BE2C (cell line): ENCODE data around the gene ABHD6.

ENCODE experiments used
- DNase-seq: peaks from one replicate; pipeline ENCODE4 v3.0.0-alpha.2; 2020
- H3K27me3 ChIP-seq: fragments of 250-450 bp; sonication (Bioruptor Pico); 2 replicates; pipeline ENCODE4 v1.5.1; 2020; ENCODE audit warnings: mild to moderate bottlenecking
- H3K36me3 ChIP-seq: fragments of 250-450 bp; sonication (Bioruptor Pico); 2 replicates; pipeline ENCODE4 v1.5.1; 2020; ENCODE audit warnings: mild to moderate bottlenecking
- H3K4me1 ChIP-seq: fragments of 250-450 bp; sonication (Bioruptor Pico); 2 replicates; pipeline ENCODE4 v1.5.1; 2020
- H3K4me3 ChIP-seq: 2 replicates; pipeline ENCODE4 v1.5.1; 2011; ENCODE audit warnings: low read depth, low read length
- H3K9me3 ChIP-seq: fragments of 250-450 bp; sonication (Bioruptor Pico); 2 replicates; pipeline ENCODE4 v1.5.1; 2020
- CTCF ChIP-seq: IDR thresholded peaks from 2 replicates; pipeline ENCODE4 v1.5.1; 2012; ENCODE audit warnings: mild to moderate bottlenecking, low read depth, low read length

The ABHD6 gene

GRCh38 chr3:58342676-58343075 lies 105.1 kb downstream of the ABHD6 start:
- H3K36me3 ChIP-seq = no peaks in the 10 kb centered on the region
- no peak for TF ChIP-seq CTCF
- H3K4me3 ChIP-seq = no peak overlapping the region
- DNase-seq = no peak
- no peaks in the 10 kb centered on the region for H3K9me3 ChIP-seq
- H3K27me3 ChIP-seq = no peaks in the 10 kb centered on the region
- no peaks in the 10 kb centered on the region for H3K4me1 ChIP-seq
